ENCODE data around the gene ARFGAP2. TPM values are rescaled to one million over a fixed set of nuclear protein-coding genes. Genes with fewer than 3 reads are reported as not detected.

ARFGAP2 gene
- total and polyA plus RNA-seq, 7 donors = 58.7 to 138 (median 84.3) TPM

DNA sequence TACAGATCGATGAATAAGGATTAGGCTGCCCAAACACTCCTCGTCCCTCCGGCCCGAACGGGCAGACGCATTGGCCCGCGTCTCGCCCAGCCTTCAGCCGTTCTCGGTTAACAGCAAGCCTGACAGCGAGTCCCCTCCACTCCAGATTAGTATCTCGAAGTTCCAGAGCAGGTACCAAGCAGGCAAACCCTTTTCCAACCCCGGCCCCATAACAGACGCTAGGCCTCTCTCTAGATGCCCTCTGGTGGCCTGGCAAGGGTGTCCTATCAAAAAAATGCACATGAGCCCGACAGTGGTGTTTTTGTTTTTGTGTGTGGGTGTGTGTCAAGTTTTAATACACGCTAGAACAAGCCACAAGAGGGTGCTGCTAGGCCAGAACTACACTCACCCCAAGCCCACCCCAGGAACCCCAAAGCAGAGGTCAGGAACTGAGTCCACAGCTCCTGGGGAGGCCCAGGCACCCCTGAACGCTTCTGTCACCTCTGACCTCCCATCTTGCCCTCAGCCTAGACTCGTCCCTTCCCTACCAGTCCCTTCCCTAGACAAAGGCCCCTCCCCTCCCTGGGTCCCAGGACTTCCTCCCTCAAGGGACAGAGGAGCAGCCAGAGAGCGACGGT is 658 bp upstream of the ARFGAP2 start:
- DNase-seq = peak; percentile 58 to 80

DNA sequence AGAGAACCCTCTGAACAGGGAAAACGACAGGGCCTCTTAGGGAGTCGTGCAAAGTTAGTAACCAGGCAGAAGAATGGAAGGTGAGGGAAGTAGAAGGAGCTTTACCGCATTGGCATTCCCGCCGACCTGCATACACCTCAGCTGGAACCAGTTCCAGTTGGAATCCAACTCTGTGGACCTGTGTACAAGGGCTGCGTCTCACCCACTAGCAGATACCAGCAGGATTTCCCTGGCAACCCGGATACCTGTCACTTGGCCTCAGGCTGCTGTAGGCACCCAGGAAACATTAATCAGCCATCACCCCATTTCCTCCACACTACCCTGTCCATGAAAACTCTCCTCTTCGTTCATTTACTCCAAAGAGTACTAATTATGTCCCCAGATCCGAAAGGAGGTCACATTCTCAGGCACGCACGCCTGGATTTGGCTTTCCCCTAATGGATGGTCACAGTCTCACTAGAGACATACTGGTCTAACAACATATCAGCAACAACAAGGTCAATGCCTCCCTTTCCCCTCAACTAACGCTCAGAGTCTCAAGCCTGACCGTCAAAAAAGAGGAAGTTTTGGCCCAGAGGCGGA is 842 bp downstream of the ARFGAP2 start:
- peak overlapping the region; percentile 94 for H3K4me3 ChIP-seq
- ATAC-seq = no peak

More for the DNA sequence above, 658 bp upstream of the ARFGAP2 start:
- intact Hi-C loops (cut with DNase I) = loop anchor here in 1 of 2 donors (5.0 kb wide), 1 partner anchor 80 kb away; the partner anchor contains the start of gene NR1H3
- peak; percentile 49 to 64 (median 51) for ATAC-seq
- 1 to 2% (median 1%) methylated on average over 20 to 21 of the region's 21 CpGs for WGBS, 3 donors
- Histone ChIP-seq H3K9me3 (no peaks in the 10 kb centered on the region), H3K4me1 (peaks cover 78% of the 10 kb centered on the region), H3K27me3 (ENCODE audit: insufficient read depth in 3 of 3, low read length in 2 of 3) (no peaks in the 10 kb centered on the region), H3K36me3 (ENCODE audit: insufficient read depth in 1 of 2, low read depth in 1 of 2) (peaks cover 0 to 84% of the 10 kb centered on the region in 2 donors), H3K4me3 (peak overlapping the region; percentile 94), H3K27ac (peak overlapping the region; percentile 95)
- TF ChIP-seq, protein P1, sequence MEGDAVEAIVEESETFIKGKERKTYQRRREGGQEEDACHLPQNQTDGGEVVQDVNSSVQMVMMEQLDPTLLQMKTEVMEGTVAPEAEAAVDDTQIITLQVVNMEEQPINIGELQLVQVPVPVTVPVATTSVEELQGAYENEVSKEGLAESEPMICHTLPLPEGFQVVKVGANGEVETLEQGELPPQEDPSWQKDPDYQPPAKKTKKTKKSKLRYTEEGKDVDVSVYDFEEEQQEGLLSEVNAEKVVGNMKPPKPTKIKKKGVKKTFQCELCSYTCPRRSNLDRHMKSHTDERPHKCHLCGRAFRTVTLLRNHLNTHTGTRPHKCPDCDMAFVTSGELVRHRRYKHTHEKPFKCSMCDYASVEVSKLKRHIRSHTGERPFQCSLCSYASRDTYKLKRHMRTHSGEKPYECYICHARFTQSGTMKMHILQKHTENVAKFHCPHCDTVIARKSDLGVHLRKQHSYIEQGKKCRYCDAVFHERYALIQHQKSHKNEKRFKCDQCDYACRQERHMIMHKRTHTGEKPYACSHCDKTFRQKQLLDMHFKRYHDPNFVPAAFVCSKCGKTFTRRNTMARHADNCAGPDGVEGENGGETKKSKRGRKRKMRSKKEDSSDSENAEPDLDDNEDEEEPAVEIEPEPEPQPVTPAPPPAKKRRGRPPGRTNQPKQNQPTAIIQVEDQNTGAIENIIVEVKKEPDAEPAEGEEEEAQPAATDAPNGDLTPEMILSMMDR (IDR thresholded peaks at IDR 0.05) = peak; percentile 48

DNA sequence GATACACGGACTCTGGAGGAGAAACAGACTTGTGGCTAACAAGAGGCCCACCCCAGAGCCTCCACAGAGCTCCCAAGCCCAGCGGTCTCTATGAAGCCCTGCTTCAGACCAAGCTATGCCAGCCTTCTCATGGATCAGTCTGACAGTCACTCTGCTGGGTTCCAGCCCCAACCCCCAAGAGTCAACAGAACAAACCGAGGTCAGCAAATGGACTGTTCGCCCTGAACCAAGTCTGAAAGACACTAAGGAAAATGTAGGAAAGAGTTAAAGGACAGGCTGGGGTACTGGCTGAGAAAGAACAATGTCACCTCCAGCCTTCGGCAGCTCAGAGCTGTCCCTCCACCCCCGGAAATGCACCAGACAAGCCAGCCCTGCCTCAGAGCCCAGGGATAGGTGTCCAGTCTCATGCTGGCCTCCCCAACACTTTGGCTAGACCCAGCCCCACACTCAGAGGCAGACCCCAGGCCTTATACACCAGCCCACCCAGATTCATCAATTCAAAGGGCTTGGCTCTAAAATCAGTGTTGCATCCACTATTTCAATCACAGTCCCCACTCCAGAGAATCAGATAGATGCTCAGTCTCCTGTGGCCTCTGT is 3.8 kb downstream of the ARFGAP2 start:
- intact Hi-C loops (cut with DNase I) = no loop called here
- TF ChIP-seq, protein P1 (IDR thresholded peaks at IDR 0.05) = no peak
- H3K27ac ChIP-seq = no peak overlapping the region
- WGBS, 3 donors = 57 to 64% (median 57%) methylated on average over 6 of the region's 6 CpGs
- H3K9me3 ChIP-seq = no peaks in the 10 kb centered on the region
- no peaks in the 10 kb centered on the region for H3K27me3 ChIP-seq (ENCODE audit: insufficient read depth in 3 of 3, low read length in 2 of 3)
- H3K4me3 ChIP-seq = no peak overlapping the region
- peaks cover 40% of the 10 kb centered on the region for H3K4me1 ChIP-seq
- DNase-seq (no peak), ATAC-seq (no peak)
- H3K36me3 ChIP-seq (ENCODE audit: insufficient read depth in 1 of 2, low read depth in 1 of 2) = peaks cover 0 to 85% of the 10 kb centered on the region in 2 donors

More for the DNA sequence above, 842 bp downstream of the ARFGAP2 start:
- no peaks in the 10 kb centered on the region for H3K27me3 ChIP-seq (ENCODE audit: insufficient read depth in 3 of 3, low read length in 2 of 3)
- TF ChIP-seq, protein P1 (IDR thresholded peaks at IDR 0.05) = no peak
- intact Hi-C loops (cut with DNase I) = loop anchor here in 1 of 2 donors (5.0 kb wide), 1 partner anchor 81 kb away; the partner anchor contains the start of gene NR1H3
- no peaks in the 10 kb centered on the region for H3K9me3 ChIP-seq
- 30 to 38% (median 33%) methylated on average over 14 of the region's 14 CpGs for WGBS, 3 donors
- peak overlapping the region; percentile 95 for H3K27ac ChIP-seq
- peaks cover 0 to 85% of the 10 kb centered on the region in 2 donors for H3K36me3 ChIP-seq (ENCODE audit: insufficient read depth in 1 of 2, low read depth in 1 of 2)
- H3K4me1 ChIP-seq = peaks cover 67% of the 10 kb centered on the region
- DNase-seq = peak in 1 of 2 donors; percentile 24

DNA sequence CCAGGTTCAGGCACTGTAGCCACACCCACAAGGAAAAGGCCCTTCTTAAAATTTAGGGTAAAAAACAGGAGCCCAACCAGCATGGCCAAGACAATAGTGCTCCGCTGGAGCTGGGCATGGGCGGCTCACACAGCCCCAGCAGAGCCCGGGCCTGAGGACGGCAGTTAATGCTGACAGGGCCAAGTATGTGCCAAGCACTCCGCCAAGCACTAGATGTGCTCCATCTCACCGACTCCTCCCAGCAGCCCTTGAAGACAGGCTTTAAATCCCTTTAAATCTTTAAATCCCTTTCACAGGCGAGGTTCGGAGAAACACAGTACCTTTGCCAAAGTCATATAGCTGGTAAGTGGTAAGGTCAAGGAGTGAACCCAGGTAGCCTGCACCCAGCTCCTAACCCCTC is 4.8 kb downstream of the ARFGAP2 start:
- H3K4me3 ChIP-seq = no peak overlapping the region
- no peaks in the 10 kb centered on the region for H3K27me3 ChIP-seq (ENCODE audit: insufficient read depth in 3 of 3, low read length in 2 of 3)
- peaks cover 3 to 94% of the 10 kb centered on the region in 2 donors for H3K36me3 ChIP-seq (ENCODE audit: insufficient read depth in 1 of 2, low read depth in 1 of 2)
- TF ChIP-seq, protein P1 (IDR thresholded peaks at IDR 0.05) = no peak
- no peak overlapping the region for H3K27ac ChIP-seq
- WGBS, 3 donors = 31 to 62% (median 34%) methylated on average over 8 of the region's 8 CpGs
- ATAC-seq (no peak), DNase-seq (no peak)
- peaks cover 35% of the 10 kb centered on the region for H3K4me1 ChIP-seq
- H3K9me3 ChIP-seq = no peaks in the 10 kb centered on the region
- intact Hi-C loops (cut with DNase I) = no loop called here

All from psoas muscle (tissue), 8 donors.